DMS 273 (cell line): ENCODE data around the gene MARCO.

ENCODE experiments used
- DNase-seq: peaks from one replicate; lab custom pipeline; 2025; ENCODE audit not compliant: unreplicated experiment; lab: John Stamatoyannopoulos, UW

The MARCO gene

GRCh38 chr2:118942031-118942430 lies at the start of gene MARCO:
Gene MARCO, plus strand, starts transcription at chr2:118942194. Its CDS starts 107 bp downstream, at chr2:118942301.
- no peak for DNase-seq

GRCh38 chr2:118893100-118893499 lies 48.9 kb upstream of the MARCO start:
- DNase-seq, result no peak

- no peak for DNase-seq
These were observed 39.5 kb upstream of the MARCO start for GRCh38 chr2:118902266-118903028.

GRCh38 chr2:118903029-118903351 lies 39.0 kb upstream of the MARCO start:
- no peak for DNase-seq

- no peak for DNase-seq
These were observed 38.2 kb upstream of the MARCO start for GRCh38 chr2:118903551-118904479.

- DNase-seq, result no peak
These were observed 36.8 kb upstream of the MARCO start for GRCh38 chr2:118905206-118905605.

GRCh38 chr2:118906186-118906585 lies 35.8 kb upstream of the MARCO start:
- no peak for DNase-seq

GRCh38 chr2:118907759-118908158 lies 34.2 kb upstream of the MARCO start:
- no peak for DNase-seq

GRCh38 chr2:118909191-118909590 lies 32.8 kb upstream of the MARCO start:
- DNase-seq, result no peak

- DNase-seq, result no peak
These were observed 30.7 kb upstream of the MARCO start for GRCh38 chr2:118911166-118911856.

GRCh38 chr2:118911936-118912335 lies 30.1 kb upstream of the MARCO start:
- DNase-seq, result no peak

GRCh38 chr2:118913131-118913802 lies 28.7 kb upstream of the MARCO start:
- DNase-seq, result no peak

GRCh38 chr2:118913803-118914645 lies 28.0 kb upstream of the MARCO start:
- no peak for DNase-seq

- no peak for DNase-seq
These were observed 27.1 kb upstream of the MARCO start for GRCh38 chr2:118914721-118915453.

GRCh38 chr2:118918017-118918416 lies 24.0 kb upstream of the MARCO start:
- no peak for DNase-seq

GRCh38 chr2:118921646-118922045 lies 20.3 kb upstream of the MARCO start:
- no peak for DNase-seq

GRCh38 chr2:118922254-118922653 lies 19.7 kb upstream of the MARCO start:
- DNase-seq, result no peak

- DNase-seq, result no peak
These were observed 18.6 kb upstream of the MARCO start for GRCh38 chr2:118923371-118923770.

- DNase-seq, result no peak
These were observed 16.5 kb upstream of the MARCO start for GRCh38 chr2:118925476-118925875.
